HG03196 (cell line): ENCODE measurements around the gene CRLF2.
"Not testable (repeated sequence)": the region's sequence is repeated elsewhere in the genome, so short reads cannot be mapped to it uniquely, and the experiment has no call there.

Experiments
- ATAC-seq: cut with Tn5 transposase; IDR thresholded peaks from one replicate; pipeline ENCODE4 v1.9.1; 2021; ENCODE audit not compliant: unreplicated experiment

The CRLF2 gene

GRCh38 chrX:1215123-1215823, 2.8 kb upstream of the CRLF2 start:
- ATAC-seq: no peak

- ATAC-seq: no peak
Observed at GRCh38 chrX:1213971-1214370, 1.5 kb upstream of the CRLF2 start.

DNA sequence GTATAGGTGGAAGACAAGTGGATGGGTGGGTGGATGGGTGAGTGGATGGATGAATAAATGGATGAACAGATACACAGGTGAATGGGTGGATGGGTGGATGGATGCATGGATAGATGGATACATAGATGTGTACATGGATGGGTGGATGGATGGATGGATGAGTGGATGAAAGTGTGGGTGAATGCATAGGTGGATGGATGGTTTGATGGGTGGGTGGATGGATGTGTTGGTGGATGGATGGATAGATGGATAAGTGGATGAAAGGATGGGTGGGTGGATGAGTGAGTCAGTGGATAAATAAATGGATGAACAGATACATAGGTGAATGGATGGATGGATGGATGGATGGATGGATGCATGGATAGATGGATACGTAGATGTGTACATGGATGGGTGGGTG, 1.6 kb downstream of the CRLF2 start:
- no peak for ATAC-seq

DNA sequence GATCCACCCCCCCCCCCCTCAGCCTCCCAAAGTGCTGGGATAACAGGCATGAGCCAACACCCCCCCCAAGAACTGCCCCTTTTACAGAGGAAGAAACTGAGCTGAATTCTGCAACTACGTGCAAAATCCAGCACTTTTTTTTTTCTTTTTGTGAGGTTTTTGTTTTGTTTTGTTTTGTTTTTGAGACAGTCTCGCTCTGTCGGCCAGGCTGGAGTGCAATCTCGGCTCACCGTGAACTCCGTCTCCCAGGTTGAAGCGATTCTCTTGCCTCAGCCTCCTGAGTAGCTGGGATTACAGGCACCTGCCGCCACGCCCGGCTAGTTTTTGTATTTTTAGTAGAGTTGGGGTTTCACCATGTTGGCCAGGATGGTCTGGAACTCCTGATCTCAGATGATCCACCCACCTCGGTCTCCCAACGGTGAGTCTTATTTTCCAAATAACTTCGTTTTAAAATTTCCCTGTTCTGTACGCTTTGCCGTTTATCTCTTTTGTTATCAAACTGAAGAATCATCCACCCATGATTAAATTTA, 4.9 kb downstream of the CRLF2 start:
- ATAC-seq: no peak

- no peak for ATAC-seq
Observed at GRCh38 chrX:1205681-1206611, 6.5 kb downstream of the CRLF2 start.

DNA sequence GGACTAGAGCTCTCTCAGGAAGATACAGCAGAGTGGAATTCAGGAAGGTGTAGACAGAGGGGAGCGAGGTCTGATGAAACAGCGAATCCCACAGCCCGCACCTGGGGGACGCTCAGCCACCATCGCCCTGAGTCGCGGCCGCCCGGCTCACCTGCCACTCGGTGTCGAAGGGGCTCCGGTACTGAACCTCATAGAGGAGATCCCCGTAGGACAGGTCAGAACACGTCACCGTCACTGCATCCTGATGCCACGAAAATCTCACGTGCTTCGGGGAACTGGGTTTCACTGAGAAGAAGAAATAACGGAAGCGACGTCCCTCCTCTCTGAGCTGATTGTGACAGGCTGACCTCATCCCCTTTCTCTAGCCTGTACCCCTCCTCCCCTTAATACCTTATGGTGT, 10.2 kb downstream of the CRLF2 start:
- ATAC-seq: no peak

GRCh38 chrX:1196436-1196835, 16.0 kb downstream of the CRLF2 start:
- no peak for ATAC-seq

DNA sequence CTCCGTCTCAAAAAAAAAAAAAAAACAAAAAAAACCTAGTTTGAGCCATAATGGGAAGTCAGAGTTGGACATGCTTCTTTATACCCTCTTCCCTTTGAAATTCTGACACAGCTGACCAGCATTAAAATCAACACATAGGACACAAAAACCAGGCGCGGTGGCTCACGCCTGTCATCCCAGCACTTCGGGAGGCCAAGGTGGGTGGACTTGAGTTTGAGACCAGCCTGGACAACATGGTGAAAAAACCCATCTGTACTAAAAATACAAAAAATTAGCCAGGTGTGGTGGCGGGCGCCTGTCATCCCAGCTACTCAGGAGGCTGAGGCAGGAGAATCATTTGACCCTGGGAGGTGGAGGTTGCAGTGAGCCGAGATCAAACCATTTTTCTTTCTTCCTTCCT, 20.3 kb downstream of the CRLF2 start:
- ATAC-seq: not testable (repeated sequence)

GRCh38 chrX:1190596-1191145, 21.8 kb downstream of the CRLF2 start:
- ATAC-seq: no peak

DNA sequence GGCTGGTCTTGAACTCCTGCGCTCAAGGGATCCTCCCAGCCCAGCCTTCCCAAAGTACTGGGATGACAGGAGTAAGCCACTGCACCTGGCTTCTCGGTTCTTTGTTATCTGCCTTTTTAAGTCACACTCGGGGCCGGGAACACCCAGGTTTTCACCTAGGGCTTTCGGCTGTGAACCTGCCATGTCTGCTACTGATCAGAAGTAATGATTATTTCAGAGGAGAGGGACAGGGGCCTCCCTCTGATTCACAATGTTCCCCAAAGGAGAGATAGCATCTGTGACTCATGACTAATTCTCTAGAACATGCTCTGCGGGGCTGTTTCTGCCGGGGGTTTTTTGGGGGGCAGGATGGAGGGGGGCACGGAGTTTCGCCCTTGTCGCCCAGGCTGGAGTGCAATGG, 26.9 kb downstream of the CRLF2 start:
- ATAC-seq: no peak

GRCh38 chrX:1182211-1182610, 30.2 kb downstream of the CRLF2 start:
- ATAC-seq: no peak

DNA sequence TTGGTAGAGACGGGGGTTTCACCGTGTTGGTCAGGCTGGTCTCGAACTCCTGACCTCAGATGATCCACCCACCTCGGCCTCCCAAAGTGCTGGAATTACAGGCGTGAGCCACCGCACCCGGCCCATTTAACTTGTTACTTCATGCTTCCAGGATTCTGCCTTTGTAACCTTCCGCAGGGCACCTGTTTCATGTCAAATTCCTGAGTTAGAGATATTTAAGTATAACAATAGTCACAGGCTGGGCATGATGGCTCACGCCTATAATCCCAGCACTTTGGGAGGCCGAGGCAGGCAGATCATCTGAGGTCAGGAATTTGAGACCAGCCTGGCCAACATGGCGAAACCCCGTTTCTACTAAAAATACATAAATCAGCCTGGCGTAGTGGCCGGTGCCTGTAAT, 30.8 kb downstream of the CRLF2 start:
- not testable (repeated sequence) for ATAC-seq

- no peak for ATAC-seq
Observed at GRCh38 chrX:1181170-1181569, 31.3 kb downstream of the CRLF2 start.

DNA sequence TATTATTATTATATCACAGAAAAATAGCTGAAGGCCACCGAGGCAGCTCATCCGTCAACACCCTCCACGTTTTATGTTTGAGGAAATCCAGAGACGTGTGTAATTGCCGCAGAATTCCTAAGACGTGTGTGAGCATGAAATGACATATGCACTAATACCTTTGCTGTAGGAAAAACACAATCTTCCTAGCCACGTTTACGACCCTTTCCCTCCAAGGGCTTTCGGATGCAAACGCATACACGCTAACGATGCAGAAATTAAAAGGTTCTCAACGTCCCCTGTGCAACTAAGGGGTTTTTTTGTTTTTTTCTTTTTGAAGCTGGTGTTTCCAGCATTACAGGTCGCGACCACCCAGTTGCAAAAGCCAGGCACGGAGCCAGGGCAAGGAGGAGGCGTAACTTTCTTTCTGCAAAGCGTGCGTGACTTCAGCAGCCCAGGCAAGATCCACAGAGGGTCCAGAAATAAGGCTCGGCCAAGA, 33.8 kb downstream of the CRLF2 start:
- no peak for ATAC-seq

- ATAC-seq: not testable (repeated sequence)
Observed at GRCh38 chrX:1176531-1177320, 35.7 kb downstream of the CRLF2 start.

DNA sequence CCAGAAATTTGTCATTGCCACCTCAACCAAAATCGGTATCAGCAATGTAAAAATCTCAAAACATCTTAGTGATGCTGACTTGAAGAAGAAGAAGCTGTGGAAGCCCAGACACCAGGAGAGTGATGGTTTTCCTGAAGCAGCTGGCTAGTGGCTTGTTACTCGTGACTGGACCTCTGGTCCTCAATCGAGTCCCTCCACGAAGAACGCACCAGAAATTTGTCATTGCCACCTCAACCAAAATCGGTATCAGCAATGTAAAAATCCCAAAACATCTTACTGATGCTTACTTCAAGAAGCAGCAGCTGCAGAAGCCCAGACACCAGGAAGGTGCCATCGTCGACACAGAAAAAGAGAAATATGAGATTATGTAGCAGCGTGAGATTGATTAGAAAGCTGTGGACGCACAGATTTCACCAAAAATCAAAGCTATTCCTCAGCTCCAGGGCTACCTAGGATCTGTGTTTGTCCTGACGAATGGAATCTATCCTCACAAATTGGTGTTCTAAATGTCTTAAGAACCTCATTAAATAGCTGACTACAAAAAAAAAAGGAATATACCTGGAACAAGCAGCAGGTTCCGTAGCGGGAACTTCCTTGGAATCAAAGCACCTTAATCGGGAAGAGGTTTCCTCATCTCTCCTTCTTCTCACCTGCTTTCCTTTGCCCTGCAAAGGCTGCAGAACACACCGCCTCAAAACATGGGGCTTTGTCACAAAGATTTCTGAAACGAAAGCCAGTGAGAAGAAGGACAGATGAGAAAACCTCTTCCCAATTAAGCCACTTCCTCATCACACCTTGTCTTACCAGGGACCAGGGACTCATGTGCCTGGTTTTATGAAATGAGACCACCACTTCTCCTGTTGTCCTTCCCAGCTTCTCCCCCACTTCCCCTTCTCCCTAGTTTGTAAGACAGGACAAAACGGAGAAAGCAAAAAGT, 37.6 kb downstream of the CRLF2 start:
- not testable (repeated sequence) for ATAC-seq

GRCh38 chrX:1173435-1173834, 39.0 kb downstream of the CRLF2 start:
- ATAC-seq: not testable (repeated sequence)

DNA sequence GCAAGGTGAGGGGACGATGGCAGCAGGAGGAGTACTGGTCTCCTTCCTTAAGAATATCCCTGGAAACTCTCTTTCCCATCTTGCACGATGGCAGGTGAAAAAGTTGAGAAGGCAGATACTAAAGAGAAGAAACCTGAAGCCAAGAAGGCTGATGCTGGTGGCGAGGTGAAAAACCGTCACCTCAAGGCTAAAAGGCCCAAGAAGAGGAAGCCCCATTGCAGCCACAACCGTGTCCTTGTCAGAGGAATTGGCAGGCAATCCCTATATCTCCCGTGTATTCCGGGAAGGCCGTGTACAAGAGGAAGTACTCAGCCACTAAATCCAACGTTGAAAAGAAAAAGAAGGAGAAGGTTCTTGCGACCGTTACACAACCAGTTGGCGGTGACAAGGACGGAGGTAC, 40.0 kb downstream of the CRLF2 start:
- ATAC-seq: no peak

GRCh38 chrX:1171915-1172314, 40.5 kb downstream of the CRLF2 start:
- not testable (repeated sequence) for ATAC-seq

DNA sequence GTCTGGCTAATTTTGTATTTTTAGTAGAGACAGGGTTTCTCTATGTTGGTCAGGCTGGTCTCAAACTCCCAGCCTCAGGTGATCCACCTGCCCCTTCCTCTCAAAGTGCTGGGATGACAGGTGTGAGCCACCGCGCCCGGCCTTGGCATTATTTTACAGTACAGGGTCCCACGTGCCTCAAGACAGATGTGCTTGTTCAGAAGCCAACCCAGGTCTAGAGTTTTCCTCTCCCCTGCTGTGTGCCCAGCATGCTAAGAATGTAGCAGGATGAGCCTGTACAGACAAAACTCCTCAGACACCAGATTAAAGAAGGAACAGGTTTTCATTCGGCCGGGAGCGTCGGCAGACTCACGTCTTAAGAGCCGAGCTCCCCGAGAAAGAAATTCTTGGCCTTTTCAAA, 42.2 kb downstream of the CRLF2 start:
- ATAC-seq: no peak
